ENCODE measurements around the gene GALNT2. TPM values are rescaled to one million over a fixed set of nuclear protein-coding genes. Genes with fewer than 3 reads are reported as not detected.

The GALNT2 gene
- total and polyA plus RNA-seq, 2 of the 4 experiments (the other 2 are of a cell fraction): 50.4 to 189 TPM

- no peak for TF ChIP-seq ELK1 (IDR thresholded peaks at IDR 0.05; ENCODE audit: borderline replicate concordance, low read depth, low read length)
Measured at GRCh38 chr1:230084408-230085177, 17.6 kb downstream of the GALNT2 start (continued).

GRCh38 chr1:230085178-230085515, 18.1 kb downstream of the GALNT2 start:
- H3K9ac ChIP-seq (ENCODE audit: low read depth, low read length): peak overlapping the region; percentile 50
- peak overlapping the region; percentile 70 for H3K18ac ChIP-seq (ENCODE audit: low read depth, low read length)
- TF ChIP-seq POLR2A (IDR thresholded peaks at IDR 0.05; ENCODE audit: low read depth, low read length): peak; percentile 4; the same call in 1 of the 2 replicates
- TF ChIP-seq CHD1 (IDR thresholded peaks at IDR 0.05; ENCODE audit: low read depth, low read length): 0 out of 2 replicates have a peak, but pooled peaks have one; percentile 22
- TF ChIP-seq USF2 (IDR thresholded peaks at IDR 0.05; ENCODE audit: low read depth, low read length): peak; percentile 2; the same call in 1 of the 2 replicates
- TF ChIP-seq NFE2L2 (IDR thresholded peaks at IDR 0.05; ENCODE audit: low read depth, low read length): no peak
- no peak for TF ChIP-seq CEBPB (IDR thresholded peaks at IDR 0.05; ENCODE audit: low read depth, low read length)
- H2AK9ac ChIP-seq (replicated peaks; ENCODE audit: low read depth, low read length, poor library complexity): peak overlapping the region; percentile 96
- CTCF ChIA-PET: interaction anchor here (1.7 to 1.8 kb wide), 2 partner anchors 20 to 35 kb away, joined by 4 to 5 read pairs; no protein-coding TSS in a partner anchor
- H2BK120ac ChIP-seq (ENCODE audit: low read depth, low read length): peak overlapping the region; percentile 96
- H3K4me3 ChIP-seq (ENCODE audit: insufficient read depth, low read depth, low read length): no peak overlapping the region
- peaks cover 25 to 86% of the 10 kb centered on the region in 2 experiments for H3K79me1 ChIP-seq (ENCODE audit: low read depth in 1 of 2, low read length in 2 of 2)
- in situ Hi-C loops (cut with MboI; ENCODE audit: low sequenced_read_pairs) (loop anchor here (25.0 kb wide), 1 partner anchor 777 kb away; the partner anchor contains the start of gene C1orf198), dilution Hi-C loops (cut with HindIII; ENCODE audit: low sequenced_read_pairs, unreplicated experiment) (no loop called here), intact Hi-C loops (cut with micrococcal nuclease) (no loop called here)
- DNase-seq (no peak), ATAC-seq (ENCODE audit: low read depth) (no peak)
- peak overlapping the region; percentile 78 for H3K27ac ChIP-seq (ENCODE audit: insufficient read depth, low read length)
- H3K27me3 ChIP-seq (ENCODE audit: control insufficient read depth, insufficient read depth, low read length): no peaks in the 10 kb centered on the region
- peak overlapping the region; percentile 94 for H3K4ac ChIP-seq (ENCODE audit: low read depth, low read length)
- H2BK20ac ChIP-seq (ENCODE audit: low read depth, low read length): peak overlapping the region; percentile 74
- peak overlapping the region; percentile 96; the same call in 1 of the 2 replicates for H3K23ac ChIP-seq (ENCODE audit: low read depth, low read length)
- H3K56ac ChIP-seq (ENCODE audit: extremely low read depth, insufficient read depth, low read length): peak overlapping the region; percentile 78; the same call in 1 of the 2 replicates
- H2AK5ac ChIP-seq (ENCODE audit: low read depth, low read length): peak overlapping the region; percentile 87
- H3K4me1 ChIP-seq (ENCODE audit: control insufficient read depth, insufficient read depth, low read length): peaks cover 34% of the 10 kb centered on the region
- peak overlapping the region; percentile 80 for H3K14ac ChIP-seq (replicated peaks; ENCODE audit: low read depth, low read length)
- H2AFZ ChIP-seq (replicated peaks; ENCODE audit: low read length, poor library complexity): no peak overlapping the region
- H4K5ac ChIP-seq (ENCODE audit: low read depth, low read length): peak overlapping the region; percentile 55
- no peaks in the 10 kb centered on the region for H3K36me3 ChIP-seq (ENCODE audit: control insufficient read depth, insufficient read depth, low read length)
- POLR2A ChIA-PET (ENCODE audit: unreplicated experiment): no interaction called here
- H3K9me3 ChIP-seq (ENCODE audit: control insufficient read depth, insufficient read depth, low read length): no peaks in the 10 kb centered on the region
- H4K20me1 ChIP-seq (ENCODE audit: insufficient read depth, low read length): peaks cover 13% of the 10 kb centered on the region
- H3K9me1 ChIP-seq (ENCODE audit: insufficient read depth, low read length): peaks cover 32% of the 10 kb centered on the region
- no CpG with 5 or more reads among the region's 5 CpGs for WGBS, 2 experiments (ENCODE audit: extremely low coverage in 2 of 2, insufficient read length in 1 of 2)
- no TSS peak for BruUV-seq (replicated peaks)
- H4K91ac ChIP-seq (ENCODE audit: insufficient read depth, low read depth, low read length): peak overlapping the region; percentile 98
- H4K8ac ChIP-seq (ENCODE audit: low read depth in 2 of 2, low read length in 2 of 2): peak overlapping the region; percentile 54 to 85
- peak overlapping the region; percentile 59 for H2BK15ac ChIP-seq (ENCODE audit: low read depth, low read length)
- peak overlapping the region; percentile 77 for H3K4me2 ChIP-seq (ENCODE audit: low read depth, low read length)
- peak overlapping the region; percentile 92 for H2BK5ac ChIP-seq (ENCODE audit: low read depth, low read length, poor library complexity, severe bottlenecking)

Data from IMR-90 (cell line).